NCI-H2227 (cell line): ENCODE data around the gene SCRN1.
"Not testable (repeated sequence)": the region's sequence is repeated elsewhere in the genome, so short reads cannot be mapped to it uniquely, and the experiment has no call there.

Experiments
- DNase-seq: peaks from one replicate; lab custom pipeline; 2025; ENCODE audit not compliant: unreplicated experiment; lab: John Stamatoyannopoulos, UW

Gene SCRN1

GRCh38 chr7:29969738-29970137, 19.9 kb downstream of the SCRN1 start:
- DNase-seq: no peak

GRCh38 chr7:29968683-29969395, 20.8 kb downstream of the SCRN1 start:
- no peak for DNase-seq

- no peak for DNase-seq
Measured at GRCh38 chr7:29965030-29965429, 24.6 kb downstream of the SCRN1 start.

- no peak for DNase-seq
Measured at GRCh38 chr7:29962035-29962434, 27.6 kb downstream of the SCRN1 start.

DNA sequence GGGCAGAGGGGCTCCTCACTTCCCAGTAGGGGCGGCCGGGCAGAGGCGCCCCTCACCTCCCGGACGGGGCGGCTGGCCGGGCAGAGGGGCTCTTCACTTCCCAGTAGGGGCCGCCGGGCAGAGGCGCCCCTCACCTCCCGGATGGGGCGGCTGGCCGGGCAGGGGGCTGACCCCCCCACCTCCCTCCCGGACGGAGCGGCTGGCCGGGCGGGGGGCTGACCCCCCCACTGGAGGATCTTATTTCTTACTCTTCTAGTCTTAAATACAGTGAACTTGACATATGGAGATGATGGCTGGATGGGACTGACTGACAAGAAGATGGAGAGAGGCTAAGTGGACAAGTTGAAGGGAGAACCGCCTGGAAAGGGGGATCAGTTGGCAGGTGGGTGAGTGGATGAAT, 28.0 kb downstream of the SCRN1 start:
- not testable (repeated sequence) for DNase-seq

- no peak for DNase-seq
Measured at GRCh38 chr7:29958667-29959358, 30.8 kb downstream of the SCRN1 start.

DNA sequence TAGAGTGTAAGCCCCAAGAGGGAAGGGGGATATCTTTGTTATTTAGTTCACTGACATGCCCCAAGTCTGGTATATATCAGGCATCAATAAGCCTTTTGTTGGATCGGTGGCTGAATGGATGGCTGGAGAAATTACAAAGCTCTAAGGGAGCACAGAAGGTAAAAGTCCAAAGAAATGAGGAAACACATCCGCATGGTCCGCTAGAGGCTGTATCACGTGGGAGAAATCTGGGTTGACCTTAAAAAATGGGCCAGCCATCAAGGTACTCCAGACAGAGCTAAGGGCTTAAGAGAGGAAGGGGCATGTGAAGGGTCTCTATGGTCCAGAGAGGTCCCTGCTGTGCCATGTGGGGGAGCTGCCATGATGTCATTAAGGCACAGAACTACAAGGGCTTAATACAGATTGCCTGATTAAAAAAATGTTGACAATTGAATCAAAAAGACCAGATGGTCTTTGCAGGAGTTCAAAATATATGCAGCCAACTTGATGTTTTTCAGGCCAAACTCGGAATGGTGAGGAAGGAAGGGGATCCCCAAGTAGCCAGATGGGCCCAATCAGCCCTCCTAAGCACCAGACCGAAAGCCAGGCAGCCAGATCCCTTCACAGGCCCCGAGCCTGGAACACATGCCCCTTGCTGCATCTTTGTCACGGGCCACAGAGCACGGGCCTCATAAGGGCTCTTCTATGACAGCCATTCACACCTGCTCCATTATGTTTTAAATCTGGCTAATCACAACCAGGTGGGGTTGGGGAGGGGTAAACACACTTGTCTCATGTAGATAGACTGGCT, 31.9 kb downstream of the SCRN1 start:
- DNase-seq: no peak

DNA sequence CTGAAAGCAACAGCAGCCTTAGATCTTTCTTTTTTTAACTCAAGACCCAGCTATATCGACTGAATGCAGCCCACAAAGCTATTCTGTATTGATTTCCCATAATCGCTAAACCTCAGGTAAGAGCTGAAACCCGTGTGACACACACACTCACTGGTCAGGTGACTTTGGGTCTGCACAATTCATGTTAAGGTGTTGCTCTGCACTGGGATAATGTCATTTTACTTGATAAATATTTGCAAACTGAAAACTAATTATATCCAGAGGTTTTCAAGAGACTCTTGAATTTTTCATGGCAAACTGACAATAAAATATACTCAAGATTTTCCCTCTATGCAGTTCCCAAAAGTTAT, 33.1 kb downstream of the SCRN1 start:
- no peak for DNase-seq

DNA sequence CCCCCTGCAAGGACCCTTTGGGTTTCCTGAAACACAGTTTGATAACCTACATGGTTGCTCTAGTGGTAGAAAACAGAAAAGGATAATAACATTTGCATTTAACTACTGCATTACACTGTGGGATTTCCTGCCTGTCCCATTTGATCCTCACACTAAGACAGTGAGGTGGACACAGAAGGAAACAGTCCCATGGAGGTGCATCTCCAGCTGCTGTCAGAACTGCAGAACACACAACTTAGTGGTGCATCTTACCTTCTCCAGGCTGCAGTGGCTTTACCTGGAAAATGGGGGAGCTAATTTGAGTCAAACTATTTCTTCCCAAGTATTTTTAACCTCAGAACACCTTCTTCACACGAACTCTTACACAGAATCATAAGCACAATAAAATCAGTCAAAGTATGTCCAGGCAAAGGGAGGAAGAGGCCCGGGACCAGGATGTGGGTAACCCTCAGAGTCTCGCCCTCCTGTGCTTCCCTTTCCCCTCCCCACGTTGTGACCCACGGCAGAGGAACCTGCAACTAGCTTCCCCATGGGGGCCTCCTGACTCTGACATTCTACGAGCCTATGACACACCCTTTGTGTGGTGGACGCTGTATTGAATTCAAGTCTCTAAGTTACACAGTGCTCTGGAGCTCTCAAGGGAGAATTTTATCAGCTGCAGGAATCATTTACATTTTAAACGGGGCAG, 33.7 kb downstream of the SCRN1 start:
- DNase-seq: no peak

GRCh38 chr7:29955075-29955792, 34.4 kb downstream of the SCRN1 start:
- no peak for DNase-seq

GRCh38 chr7:29953726-29954347, 35.8 kb downstream of the SCRN1 start:
- DNase-seq: no peak

DNA sequence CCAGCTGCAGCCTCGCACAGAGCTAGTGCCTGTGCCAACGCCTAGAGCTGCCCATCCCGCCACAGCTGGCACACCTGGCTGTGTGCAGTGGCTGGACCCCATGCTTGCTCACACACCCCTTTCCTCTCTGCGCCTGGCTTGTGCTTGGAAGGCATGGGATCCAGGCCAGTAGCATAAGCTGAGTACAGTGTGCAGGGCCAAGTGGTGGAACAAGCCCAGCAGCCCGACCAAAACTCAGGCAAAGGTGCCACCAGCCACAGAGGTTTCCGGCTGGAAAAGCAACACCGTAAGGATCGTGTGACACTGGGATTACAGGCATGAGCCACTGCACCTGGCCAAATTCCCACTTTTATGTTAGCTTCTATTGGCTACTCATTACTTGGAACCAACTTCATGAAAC, 38.4 kb downstream of the SCRN1 start:
- no peak for DNase-seq

- no peak for DNase-seq
Measured at GRCh38 chr7:29950480-29950879, 39.1 kb downstream of the SCRN1 start.

- no peak for DNase-seq
Measured at GRCh38 chr7:29948587-29948986, 41.0 kb downstream of the SCRN1 start.

DNA sequence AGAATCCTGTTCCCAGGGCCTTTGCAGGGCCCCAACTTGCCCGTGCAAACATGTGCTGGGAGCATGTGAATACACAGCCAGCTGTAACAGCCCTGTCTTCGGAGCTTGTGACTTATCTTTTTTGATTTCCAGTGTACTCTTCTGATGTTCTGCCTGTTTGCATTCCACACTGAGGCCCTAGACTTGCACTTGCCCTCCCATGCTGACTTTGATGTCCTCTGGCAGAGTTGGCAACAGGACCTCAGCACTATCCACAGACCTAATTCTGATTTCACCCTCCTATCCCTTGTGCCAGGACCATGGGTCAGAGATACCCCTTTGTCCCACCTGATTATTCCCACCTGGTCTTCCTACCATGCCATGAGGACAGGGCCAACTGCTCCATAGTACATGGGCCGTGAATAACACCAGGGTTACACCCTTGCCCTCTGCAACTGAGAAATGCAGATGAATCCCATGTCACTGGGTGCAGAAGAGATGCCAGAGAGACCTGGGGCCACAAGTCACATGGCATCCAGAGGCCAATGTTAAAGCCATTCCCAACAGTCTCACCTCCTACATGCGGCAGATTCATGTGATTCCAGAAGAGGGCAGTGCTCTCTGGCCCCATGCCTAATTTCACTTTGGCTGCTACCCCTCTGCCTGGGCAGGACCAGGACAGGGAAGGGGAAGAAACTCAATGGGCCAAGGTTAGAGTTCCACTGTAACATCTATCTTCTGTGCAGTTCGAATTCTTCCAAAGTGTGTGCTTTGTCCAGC, 43.0 kb downstream of the SCRN1 start:
- DNase-seq: no peak

- no peak for DNase-seq
Measured at GRCh38 chr7:29945259-29945809, 44.3 kb downstream of the SCRN1 start.

DNA sequence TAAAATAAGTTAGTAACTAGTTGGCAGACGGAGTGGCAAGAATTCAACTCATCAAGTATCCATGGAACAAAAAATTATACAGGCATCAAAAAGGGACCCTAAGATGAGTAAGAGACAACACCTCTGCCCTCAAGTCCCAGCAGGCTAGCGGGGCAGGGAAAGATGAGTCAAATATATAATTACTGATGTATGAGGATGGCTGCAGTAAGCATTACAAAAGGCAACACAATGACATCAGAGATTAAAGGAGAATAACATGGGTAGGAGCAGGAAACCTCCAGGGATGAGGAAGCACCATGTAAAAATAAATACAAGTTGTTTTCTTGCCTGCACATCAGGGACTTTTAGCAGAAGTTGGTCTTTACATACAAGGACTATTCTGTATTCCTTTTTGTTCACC, 49.4 kb downstream of the SCRN1 start:
- no peak for DNase-seq

GRCh38 chr7:29937132-29937531, 52.5 kb downstream of the SCRN1 start:
- DNase-seq: no peak

DNA sequence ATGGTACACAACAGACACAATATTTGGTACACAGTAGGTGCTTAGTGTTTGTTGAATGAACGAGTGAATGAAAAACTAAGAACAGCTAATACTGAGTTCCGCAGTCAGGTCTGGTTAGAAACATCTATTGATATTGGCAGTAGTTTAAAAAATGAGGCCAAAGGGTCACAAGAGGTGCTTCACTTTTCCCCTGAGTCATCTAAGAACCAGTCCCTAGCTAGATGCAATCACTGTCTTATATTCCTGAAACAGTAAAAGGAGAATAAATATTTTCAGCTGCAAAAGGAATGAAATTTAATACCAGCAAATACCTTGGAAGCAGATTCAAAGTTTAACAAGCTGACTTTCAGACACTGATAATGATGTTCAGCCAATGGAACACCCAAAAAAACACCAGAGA, 54.5 kb downstream of the SCRN1 start:
- DNase-seq: no peak
